ENCODE data around the gene CLEC10A.
"Not testable (repeated sequence)": the region's sequence is repeated elsewhere in the genome, so short reads cannot be mapped to it uniquely, and the experiment has no call there.

Gene CLEC10A

DNA sequence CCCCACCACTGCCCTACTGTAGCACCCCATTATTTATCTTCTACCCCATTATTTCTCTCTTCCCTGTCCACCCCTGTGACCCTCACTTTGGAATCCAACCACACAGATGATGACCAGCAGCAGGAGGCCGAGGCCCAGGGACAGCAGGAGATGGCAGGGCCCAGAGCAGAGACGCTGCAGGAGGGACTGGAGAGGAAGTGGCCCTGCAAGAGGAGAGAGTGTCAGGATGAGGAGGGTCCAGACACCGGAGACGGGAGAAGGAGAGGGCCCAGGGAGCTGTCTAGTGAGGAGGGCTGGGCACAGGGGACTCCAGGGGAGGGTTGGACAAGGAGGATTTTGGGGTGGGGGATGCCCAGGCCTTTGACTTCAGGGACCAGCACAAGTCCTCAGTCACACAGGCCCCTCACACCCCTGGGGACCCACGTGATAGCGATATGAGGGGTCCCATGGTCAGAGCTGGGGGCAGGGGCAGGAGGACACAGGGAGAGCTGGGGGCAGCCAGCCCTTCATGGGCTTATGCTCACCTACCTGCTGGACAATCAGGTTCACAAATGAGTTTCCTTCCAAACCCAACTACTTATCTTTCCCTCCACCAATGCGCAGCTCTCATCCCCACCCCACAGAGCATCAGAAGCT lies 2.0 kb downstream of the CLEC10A start:
- DNase-seq (ENCODE audit: insufficient read length, low spot score) = no peak
- no peak for FAIRE-seq

DNA sequence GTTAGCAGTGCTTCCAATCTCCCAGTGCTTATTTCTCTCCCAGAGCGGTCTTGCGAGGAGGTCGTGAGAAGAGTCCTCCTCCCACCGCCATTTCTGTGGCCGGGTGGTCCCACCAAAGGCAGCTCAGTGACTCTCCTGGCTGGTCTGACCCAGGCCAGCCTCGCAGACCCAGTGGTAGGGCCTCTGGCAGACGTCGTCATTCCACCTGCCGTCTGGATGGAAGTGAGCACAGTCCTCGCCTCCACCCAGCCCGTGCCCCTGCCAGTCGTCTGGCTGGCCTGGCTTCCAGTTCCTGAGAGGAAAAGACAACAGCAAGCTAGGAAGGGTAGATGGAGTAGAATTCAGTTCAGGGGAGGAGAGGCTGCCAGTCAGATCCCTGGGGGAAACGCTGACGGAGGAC lies 5.1 kb downstream of the CLEC10A start:
- FAIRE-seq (no peak), DNase-seq (ENCODE audit: insufficient read length, low spot score) (no peak)

DNA sequence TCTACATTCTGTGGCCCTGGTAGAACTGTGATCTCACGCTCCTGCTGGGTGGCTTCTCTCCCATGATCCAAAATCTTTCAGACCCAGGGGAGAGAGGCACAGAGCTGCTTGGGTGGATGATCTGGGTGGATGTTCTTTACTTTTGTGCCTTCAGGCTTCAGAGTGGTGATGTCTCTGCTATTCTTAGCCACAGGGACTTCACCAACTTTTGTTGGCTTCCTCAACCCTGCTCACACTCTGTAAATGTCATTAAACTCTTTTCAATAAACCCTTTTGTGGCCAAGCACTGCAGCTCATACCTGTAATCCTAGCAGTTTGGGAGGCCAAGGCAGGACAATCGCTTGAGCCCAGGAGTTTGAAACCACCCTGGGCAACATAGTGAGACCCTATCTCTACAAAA lies 7.6 kb downstream of the CLEC10A start:
- no peak for FAIRE-seq
- no peak for DNase-seq (ENCODE audit: insufficient read length, low spot score)

DNA sequence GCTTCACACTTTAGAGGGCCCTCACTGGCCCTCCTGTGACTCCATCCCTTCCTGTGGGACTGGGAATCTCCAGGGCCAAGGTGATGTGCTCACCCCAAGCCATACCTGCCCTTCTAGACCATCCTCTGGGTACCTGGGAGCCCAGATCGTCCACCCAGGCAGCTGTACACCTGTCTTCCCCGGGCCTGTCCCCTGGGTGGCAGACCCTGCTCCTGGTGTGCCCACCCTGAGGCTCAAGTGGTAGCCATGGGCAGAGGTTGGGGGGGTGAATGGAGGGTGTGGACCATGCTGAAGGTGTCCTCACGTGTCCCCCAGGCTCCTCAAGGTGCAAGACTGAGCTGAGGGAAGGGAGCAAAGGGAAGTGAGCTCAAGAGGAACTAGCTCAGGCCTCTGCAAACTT lies 9.3 kb downstream of the CLEC10A start:
- no peak for FAIRE-seq
- no peak for DNase-seq (ENCODE audit: insufficient read length, low spot score)

DNA sequence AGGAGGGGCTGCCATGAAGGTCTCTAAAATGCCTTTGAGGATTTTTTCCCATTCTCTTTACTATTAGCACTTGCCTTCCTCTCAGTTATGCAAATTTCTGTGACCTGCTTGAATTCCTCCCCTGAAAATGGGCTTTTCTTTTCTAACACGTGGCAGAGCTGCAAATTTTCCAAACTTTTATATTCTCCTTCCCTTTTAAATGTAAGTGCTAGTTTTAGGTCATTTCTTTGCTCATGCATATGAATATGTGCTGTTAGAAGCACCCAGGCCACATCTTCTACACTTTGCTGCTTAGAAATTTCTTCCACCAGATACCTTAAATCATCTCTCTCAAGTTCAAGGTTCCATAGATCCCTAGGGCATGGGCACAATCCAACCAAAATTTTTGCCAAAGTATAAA lies 11.8 kb downstream of the CLEC10A start:
- FAIRE-seq (no peak), DNase-seq (ENCODE audit: insufficient read length, low spot score) (no peak)

DNA sequence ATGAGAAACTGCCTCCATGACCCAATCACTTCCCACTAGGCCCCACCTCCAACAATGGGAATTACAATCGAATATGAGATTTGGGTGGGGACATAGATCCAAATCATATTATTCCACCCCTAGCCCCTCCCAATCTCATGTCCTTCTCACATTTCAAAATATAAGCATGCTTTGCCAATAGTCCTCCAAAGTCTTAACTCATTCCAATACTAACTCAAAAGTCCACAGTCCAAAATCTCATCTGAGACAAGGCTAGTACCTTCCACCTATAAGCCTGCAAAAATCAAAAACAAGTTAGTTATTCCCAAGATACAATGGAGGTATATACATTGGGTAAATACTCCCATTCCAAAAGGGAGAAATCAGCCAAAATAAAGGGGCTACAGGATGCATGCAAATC lies 12.9 kb downstream of the CLEC10A start:
- FAIRE-seq (no peak), DNase-seq (ENCODE audit: insufficient read length, low spot score) (no peak)

DNA sequence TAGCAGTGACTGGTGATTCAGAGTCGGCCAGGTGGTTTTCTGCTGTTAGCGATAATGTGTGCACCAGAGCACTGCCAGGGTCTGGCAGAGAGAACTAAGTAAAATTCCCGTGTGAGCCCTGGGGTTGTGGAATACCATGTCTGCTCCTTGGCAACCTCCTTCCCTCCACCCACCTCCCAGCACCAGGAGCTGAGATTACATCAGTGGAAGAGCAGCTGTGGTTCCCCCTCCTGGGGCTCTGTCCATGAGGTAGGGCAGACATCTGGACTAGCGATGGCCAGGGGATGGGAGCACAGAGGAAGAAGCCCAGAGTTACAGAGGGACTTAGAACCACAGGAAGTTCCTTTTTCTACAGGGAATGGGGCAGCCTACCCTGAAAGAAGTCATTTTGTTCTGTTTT lies 15.8 kb downstream of the CLEC10A start:
- no peak for DNase-seq (ENCODE audit: insufficient read length, low spot score)
- FAIRE-seq = no peak

DNA sequence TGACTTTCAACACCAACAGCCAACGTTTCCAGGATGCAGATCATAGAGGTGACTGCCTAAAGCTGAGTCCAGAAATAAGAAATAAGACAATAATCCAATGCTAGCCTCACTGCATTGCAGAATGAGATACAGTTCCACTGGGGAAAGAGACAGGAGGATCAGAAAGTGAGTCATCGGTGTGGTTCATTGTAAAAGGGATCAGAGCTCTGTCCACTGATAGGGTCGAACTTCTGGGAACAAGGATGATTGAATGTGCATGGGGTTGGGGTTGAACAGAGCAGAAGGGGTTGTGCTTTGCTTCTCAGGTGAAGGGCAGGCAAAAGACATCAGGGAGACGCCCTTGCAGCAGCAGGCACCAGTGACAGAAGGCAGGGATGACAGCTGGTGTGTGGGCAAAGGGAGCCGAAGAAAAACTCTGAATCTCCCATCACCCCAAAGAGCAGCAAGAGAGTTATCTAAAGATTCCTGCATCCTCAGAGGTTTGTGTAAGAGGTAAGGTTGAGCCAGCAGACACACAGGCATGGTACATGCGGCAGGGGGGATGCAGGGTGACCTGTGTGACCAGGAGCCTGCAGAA lies 16.4 kb downstream of the CLEC10A start:
- FAIRE-seq (no peak), DNase-seq (ENCODE audit: insufficient read length, low spot score) (no peak)

DNA sequence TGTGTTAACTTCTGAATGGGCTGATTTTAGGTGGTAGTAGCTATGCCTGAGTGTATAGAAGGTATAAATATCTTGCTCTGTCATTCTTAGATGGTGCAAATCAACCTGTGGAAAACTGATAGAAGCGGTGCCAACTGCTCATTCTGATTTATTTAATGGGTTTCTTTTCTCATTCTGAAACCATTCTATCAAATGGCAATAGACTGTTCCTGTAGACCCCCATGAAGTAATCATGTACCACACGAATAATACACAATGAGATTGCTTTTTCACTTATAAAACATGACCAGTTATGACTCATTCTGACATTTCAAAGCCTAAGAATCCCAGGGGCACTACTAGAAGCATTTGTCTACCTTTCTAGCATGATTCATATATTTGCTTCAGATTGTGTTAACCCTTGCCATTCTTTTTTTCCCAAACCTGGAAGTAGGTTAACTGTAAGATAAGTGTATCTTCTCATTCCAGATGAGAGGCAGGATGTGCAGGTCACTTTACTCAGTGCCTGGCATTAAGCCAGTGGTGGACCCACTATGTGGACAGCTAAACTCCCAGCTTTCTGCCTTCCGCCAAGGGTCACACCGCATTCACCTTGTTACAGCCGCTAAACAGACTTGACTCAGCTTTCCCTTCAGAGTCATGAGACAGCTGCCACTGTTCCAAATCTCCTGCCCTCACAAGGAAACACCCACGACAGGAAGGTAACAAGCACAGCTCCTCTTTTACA lies 19.7 kb downstream of the CLEC10A start:
- FAIRE-seq (peak; percentile 70), DNase-seq (ENCODE audit: insufficient read length, low spot score) (peak; percentile 73)

DNA sequence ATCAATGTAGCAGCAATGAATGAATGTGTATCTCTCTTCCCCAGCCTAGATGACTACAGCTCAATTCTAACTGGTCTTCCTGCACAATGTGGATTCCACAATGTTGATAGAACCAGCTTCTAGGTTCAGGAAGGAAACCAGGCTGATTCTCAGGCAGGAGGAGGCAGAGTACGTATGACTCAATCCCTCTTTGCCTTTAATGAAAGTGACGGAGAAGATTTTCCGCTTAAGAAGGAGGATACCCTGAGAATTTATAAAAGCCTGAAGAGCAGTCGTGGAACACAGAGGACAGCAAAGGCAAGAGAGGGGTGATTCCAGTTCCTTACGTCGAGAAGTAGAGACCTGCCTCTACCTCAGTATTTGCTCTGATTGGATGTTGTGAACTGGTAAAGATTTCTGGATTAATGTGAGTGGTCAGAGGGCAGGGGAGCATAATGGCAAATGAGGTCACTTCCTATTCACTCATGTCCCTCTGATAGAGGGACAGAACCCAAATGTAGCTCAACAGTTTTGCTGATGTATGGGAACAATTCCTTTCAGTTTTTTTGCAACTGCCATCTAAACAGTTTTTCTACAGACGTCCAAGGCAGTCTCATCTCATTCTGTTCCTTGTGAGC lies 21.1 kb downstream of the CLEC10A start:
- DNase-seq (ENCODE audit: insufficient read length, low spot score) (no peak), FAIRE-seq (no peak)

DNA sequence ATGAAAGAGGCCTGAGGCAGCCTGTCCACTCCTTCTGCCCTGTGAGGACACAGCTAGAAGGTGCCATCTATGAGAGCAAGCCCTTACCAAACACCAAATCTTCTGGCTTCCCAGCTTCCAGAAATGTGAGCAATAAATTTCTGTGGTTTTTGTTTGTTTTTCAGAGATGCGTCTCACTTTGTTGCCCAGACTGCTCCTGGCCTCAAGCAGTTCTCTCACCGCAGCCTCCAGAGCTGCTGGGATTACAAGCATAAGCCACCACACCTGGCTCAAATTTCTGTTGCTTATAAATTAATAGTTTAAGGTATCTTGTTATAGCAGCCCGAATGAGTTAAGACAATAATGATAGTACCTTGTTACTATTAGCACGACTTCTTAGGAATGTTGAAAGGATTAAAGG lies 23.7 kb downstream of the CLEC10A start:
- FAIRE-seq (no peak), DNase-seq (ENCODE audit: insufficient read length, low spot score) (no peak)

DNA sequence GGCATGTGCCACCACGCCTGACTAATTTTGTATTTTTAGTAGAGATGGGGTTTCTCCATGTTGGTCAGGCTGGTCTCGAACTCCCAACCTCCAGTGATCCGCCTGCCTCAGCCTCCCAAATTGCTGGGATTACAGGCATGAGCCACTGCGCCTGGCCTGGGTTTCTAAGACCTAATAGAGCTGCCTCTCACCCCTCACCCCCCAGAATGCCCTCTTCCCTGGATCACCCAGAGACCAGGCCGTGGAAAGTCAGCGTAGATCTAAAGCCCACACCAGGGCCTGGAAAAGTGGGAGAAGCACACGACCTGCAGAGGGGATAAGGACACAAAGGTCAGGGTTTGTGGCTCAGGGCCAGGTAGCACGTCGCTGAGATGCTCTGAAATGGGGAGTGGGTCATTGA lies 29.5 kb downstream of the CLEC10A start:
- DNase-seq (ENCODE audit: insufficient read length, low spot score); FAIRE-seq: not testable (repeated sequence)

DNA sequence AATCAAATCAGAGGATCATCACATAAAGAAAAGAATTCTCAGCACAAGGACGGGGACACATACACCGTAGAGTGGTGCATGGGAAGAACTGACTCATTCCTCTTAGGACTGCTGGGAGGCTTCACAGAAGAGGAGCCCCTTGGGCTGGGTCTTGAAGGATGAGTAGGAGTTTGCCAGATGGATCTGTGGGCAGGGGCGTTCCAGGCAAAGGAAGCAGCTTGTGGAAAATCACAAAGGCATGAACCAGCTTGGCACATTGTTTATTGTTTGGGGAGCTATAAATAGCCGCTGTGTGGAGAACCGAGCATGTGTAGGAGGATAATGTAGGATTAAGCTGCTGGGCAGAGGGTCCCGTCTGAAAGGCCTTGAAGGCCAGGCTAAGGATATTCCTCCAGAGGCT lies 31.1 kb downstream of the CLEC10A start:
- no peak for DNase-seq (ENCODE audit: insufficient read length, low spot score)
- no peak for FAIRE-seq

DNA sequence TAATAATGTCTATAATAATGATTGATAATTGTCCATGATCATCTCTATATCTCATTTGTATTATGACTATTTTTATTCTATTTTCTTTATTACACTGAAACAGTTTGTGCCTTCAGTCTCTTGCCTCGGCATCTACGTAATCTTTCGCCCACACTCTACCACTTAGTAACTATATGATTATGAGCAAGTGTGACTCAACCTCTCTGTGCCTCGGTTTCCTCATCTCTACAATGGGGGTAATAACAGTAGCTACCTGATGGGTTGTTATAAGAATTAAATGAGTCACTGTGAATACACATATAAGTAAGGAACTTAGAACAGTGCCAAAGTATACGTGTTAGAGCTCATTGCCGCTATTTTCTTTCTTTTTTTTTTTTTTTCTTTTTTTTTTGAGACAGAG lies 32.5 kb downstream of the CLEC10A start:
- DNase-seq (ENCODE audit: insufficient read length, low spot score) = no peak
- FAIRE-seq = no peak

DNA sequence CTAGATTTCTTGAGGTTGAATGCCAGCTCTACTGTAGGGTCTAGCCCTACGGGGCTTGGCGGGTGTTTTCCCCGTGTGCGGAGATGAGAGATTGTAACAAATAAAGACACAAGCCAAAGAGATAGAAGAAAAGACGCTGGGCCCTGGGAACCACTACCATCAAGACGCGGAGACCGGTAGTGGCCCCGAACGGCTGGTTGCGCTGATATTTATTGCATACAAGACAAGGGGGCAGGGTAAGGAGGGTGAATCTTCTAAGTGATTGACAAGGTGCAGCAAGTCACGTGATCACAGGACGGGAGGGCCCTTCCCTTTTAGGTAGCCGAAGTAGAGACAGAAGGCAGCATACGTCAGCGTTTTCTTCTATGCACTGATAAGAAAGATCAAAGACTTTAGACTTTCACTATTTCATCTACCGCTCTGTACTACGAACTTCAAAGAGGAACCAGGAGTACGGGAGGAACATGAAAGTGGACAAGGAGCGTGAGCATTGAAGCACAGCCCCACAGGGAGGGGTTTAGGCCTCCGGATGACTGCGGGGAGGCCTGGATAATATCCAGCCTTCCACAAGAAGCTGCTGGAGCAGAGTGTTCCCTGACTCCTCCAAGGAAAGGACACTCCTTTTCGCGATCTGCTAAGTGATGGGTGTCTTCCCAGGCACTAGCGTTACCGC lies 33.2 kb downstream of the CLEC10A start:
- DNase-seq (ENCODE audit: insufficient read length, low spot score); FAIRE-seq: not testable (repeated sequence)

DNA sequence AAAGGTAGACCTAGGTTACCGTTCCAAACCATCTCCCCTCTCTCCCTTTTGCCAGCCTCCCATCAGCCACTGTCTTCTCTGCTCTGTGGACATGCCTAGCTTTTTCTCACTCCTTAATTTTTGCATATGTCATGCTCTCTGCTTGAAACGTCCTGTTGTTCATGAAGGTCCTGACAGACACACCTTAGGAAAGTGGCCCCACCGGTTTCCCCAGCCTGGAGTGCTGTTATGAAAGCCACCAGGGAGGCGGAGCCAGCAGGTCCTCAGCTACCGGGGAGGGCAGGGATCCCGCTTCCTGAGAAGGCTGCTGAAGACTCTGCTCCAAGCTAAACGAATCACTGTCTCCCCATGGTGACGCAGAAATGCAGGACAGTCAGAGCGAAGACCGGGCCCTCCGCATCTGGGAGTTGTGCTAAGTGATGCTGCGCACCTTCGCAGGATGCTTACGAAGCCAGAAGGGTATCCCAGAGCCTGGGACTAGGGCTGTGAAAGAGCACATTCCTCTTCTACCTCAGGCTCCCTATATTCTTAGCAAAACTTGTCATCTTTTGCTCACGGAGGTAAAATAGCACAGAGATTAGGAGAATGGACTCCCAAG lies 33.8 kb downstream of the CLEC10A start:
- DNase-seq (ENCODE audit: insufficient read length, low spot score) (no peak), FAIRE-seq (no peak)

DNA sequence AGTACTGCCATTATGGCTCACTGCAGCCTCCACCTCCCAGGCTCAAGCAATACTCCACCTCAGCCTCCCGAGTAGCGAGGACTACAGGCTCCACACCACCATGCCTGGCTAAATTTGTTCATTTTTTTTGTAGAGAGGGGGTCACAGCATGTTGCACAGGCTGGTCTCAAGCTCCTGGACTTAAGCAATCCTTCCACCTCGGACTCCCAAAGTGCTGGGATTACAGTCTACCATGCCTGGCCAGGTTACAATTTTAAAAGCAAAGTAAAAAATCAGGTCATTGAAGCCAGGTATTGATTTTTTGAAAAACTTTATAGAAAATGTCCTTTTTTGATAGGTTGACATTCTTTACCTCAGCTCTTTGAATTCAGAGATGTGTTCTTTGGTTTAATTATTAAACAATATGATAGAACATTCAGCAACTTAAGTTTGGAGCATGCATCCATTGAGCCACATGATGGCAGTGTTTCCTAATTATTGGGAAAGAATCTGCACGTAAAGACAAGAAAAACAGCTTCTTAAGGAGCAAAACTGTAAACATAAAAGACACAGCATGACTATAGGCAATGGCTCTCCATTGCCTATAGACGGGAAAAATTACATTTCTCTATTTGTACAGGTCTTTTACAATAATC lies 34.4 kb downstream of the CLEC10A start:
- peak; percentile 69 for DNase-seq (ENCODE audit: insufficient read length, low spot score)
- FAIRE-seq = no peak

DNA sequence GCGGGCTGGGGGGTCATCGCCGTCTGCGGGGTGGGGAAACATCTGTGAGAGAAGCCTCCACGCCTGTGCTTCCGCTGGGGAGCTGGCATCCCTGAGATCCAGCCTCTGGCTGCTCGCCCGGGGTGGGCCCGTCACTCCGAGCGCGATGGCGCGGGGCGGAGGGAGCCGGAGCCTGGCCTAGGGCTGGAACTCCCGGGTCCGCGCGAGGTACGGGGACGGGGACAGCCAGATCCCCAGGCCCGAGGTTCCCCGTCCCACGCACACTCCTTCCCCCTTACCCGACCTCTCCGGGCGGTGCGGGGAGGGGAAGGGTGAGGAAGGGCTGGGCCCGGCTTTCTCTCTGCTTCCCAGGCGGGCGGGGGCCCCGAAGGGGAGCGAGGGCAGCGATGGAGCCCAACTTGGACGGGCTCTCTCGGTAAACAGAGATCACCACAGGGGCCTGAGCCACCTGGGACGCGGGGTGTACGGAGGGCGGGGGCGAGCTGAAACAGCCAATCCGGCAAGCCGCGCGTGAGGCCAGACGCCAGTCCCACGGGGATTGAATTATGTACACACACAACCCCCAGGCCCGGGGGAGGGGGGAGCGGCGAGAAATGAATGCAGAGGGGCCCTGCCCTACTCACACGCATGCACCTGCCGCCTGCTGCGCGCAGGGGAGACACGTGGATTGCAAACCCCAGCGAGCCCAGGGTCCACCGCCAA lies 36.4 kb downstream of the CLEC10A start, which contains the start of gene SLC16A11:
TSS of gene SLC16A11 (minus strand) at position 596 of the 702 bp plus-strand sequence. CDS start at position 17, 579 bp downstream.
- FAIRE-seq (no peak), DNase-seq (ENCODE audit: insufficient read length, low spot score) (no peak)

DNA sequence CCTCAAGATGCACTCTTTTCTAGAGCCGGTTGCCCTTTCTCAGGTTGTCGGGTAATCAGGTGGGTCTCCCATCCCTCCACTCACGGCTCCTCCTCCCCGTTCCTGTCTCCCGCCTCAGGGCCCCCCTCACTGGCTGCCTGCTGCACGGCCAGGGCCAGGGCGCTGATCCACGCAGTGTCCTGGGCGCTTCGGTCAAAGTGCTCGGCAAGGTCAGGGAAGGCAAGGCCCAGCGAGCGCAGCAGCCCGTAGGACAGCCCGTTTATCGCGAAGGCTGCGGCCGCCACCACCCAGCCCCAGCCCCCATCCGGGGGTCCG lies 36.9 kb downstream of the CLEC10A start:
- FAIRE-seq = no peak
- DNase-seq (ENCODE audit: insufficient read length, low spot score) = no peak

All from HTR-8/SVneo (cell line).